Adipocyte (in vitro differentiated cells): Measurements from ENCODE around the gene NUP98.
"Not testable (repeated sequence)": the region's sequence is repeated elsewhere in the genome, so short reads cannot be mapped to it uniquely, and the experiment has no call there.

Experiments used
- DNase-seq: peaks from one replicate; pipeline ENCODE4 v3.0.0-alpha.2; 2015; ENCODE audit warnings: low read depth
- H3K27me3 ChIP-seq: replicated peaks from 2 replicates; pipeline ENCODE4 v1.7.0; 2013; ENCODE audit warnings: mild to moderate bottlenecking, low read length, moderate library complexity; ENCODE audit not compliant: control insufficient read depth, insufficient read depth
- H3K36me3 ChIP-seq: 2 replicates; pipeline ENCODE4 v1.7.0; 2013; ENCODE audit warnings: low read length, mild to moderate bottlenecking, moderate library complexity; ENCODE audit not compliant: control insufficient read depth, insufficient read depth, severe bottlenecking
- H3K4me1 ChIP-seq: 2 replicates; pipeline ENCODE4 v1.7.0; 2013; ENCODE audit warnings: mild to moderate bottlenecking, low read length, moderate library complexity; ENCODE audit not compliant: control insufficient read depth, insufficient read depth
- H3K4me3 ChIP-seq: 2 replicates; pipeline ENCODE4 v1.7.0; 2013; ENCODE audit warnings: mild to moderate bottlenecking, low read length, moderate library complexity
- H3K9ac ChIP-seq: 2 replicates; pipeline ENCODE4 v1.7.0; 2013; ENCODE audit warnings: mild to moderate bottlenecking, low read length, moderate library complexity
- H3K9me3 ChIP-seq: 2 replicates; pipeline ENCODE4 v1.7.0; 2013; ENCODE audit warnings: mild to moderate bottlenecking, low read length, moderate library complexity; ENCODE audit not compliant: control insufficient read depth

The NUP98 gene

GRCh38 chr11:3795131-3796001, 2.0 kb downstream of the NUP98 start:
- no peaks in the 10 kb centered on the region for H3K9me3 ChIP-seq
- no peaks in the 10 kb centered on the region for H3K27me3 ChIP-seq
- H3K36me3 ChIP-seq: peaks cover 25% of the 10 kb centered on the region
- peak overlapping the region; percentile 98 for H3K9ac ChIP-seq
- H3K4me1 ChIP-seq: peaks cover 28% of the 10 kb centered on the region
- DNase-seq: no peak
- peak overlapping the region; percentile 99 for H3K4me3 ChIP-seq

DNA sequence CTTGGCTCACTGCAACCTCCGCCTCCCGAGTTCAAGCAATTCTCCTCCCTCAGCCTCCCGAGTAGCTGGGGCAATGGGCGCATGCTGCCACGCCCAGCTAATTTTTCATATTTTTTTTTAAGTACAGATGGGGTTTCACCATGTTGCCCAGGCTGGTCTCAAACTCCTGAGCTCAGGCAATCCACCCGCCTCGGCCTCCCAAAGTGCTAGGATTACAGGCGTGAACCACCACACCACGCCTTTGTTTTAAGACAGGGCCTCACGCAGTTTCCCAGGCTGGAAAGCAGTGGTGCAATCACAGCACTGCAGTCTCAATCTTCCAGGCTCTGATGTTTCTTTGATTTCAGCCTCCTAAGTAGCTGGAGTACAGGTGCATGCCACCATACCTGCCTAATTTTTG, 3.0 kb downstream of the NUP98 start:
- DNase-seq, H3K9me3 ChIP-seq, H3K9ac ChIP-seq, H3K4me3 ChIP-seq, H3K27me3 ChIP-seq: not testable (repeated sequence)
- Histone ChIP-seq H3K4me1 (peaks cover 29% of the 10 kb centered on the region), H3K36me3 (peaks cover 27% of the 10 kb centered on the region)

GRCh38 chr11:3786781-3787428, 10.4 kb downstream of the NUP98 start:
- no peak for DNase-seq
- no peak overlapping the region for H3K9ac ChIP-seq
- H3K27me3 ChIP-seq: no peaks in the 10 kb centered on the region
- peaks cover 22% of the 10 kb centered on the region for H3K4me1 ChIP-seq
- no peaks in the 10 kb centered on the region for H3K9me3 ChIP-seq
- H3K4me3 ChIP-seq: peak overlapping the region; percentile 11
- peaks cover 6% of the 10 kb centered on the region for H3K36me3 ChIP-seq

- DNase-seq: no peak
- Histone ChIP-seq H3K4me1 (peaks cover 23% of the 10 kb centered on the region), H3K36me3 (peaks cover 22% of the 10 kb centered on the region), H3K4me3 (no peak overlapping the region), H3K27me3 (no peaks in the 10 kb centered on the region), H3K9ac (no peak overlapping the region), H3K9me3 (no peaks in the 10 kb centered on the region)
Measured at GRCh38 chr11:3783611-3784010, 13.7 kb downstream of the NUP98 start.

GRCh38 chr11:3782963-3783362, 14.4 kb downstream of the NUP98 start:
- no peak overlapping the region for H3K4me3 ChIP-seq
- H3K27me3 ChIP-seq: no peaks in the 10 kb centered on the region
- no peak for DNase-seq
- no peak overlapping the region for H3K9ac ChIP-seq
- peaks cover 23% of the 10 kb centered on the region for H3K4me1 ChIP-seq
- peaks cover 28% of the 10 kb centered on the region for H3K36me3 ChIP-seq
- H3K9me3 ChIP-seq: no peaks in the 10 kb centered on the region

GRCh38 chr11:3781423-3781822, 15.9 kb downstream of the NUP98 start:
- peaks cover 43% of the 10 kb centered on the region for H3K36me3 ChIP-seq

DNA sequence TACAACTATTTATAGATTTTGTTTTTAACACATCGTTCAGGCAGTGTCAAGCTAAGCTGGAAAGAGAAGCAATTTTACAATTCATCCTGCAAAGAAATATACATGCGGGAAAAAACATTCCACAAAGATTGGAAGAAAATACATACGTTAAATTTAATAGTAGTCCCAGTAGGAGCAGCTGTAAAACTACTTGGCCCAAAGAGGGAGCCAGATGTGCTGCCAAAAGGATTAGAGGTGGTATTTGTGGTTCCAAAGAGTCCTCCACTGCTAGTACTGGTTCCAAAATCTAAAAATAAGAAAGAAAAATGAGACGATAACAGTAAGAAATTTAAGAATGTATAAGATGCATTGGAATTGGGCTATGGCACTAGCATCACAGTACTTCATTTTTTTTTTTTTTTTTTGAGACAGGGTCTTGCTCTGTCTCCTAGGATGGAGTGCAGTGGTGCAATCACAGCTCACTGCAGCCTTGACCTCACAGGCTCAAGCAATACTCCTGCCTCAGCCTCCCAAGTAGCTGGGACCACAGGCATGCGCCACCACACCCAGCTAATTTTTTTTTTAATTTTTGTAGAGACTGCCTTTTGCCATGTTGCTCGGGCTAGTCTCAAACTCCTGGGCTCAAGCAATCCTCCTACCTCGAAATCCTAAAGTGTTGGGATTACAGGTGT, 21.5 kb downstream of the NUP98 start:
- H3K9me3 ChIP-seq: no peaks in the 10 kb centered on the region
- H3K4me1 ChIP-seq: peaks cover 2% of the 10 kb centered on the region
- no peak overlapping the region for H3K4me3 ChIP-seq
- peaks cover 91% of the 10 kb centered on the region for H3K36me3 ChIP-seq
- no peak overlapping the region for H3K9ac ChIP-seq
- peak; percentile 58 for DNase-seq
- H3K27me3 ChIP-seq: no peaks in the 10 kb centered on the region

More at GRCh38 chr11:3781423-3781822, 15.9 kb downstream of the NUP98 start:
- peak; percentile 61 for DNase-seq
- Histone ChIP-seq H3K9ac (no peak overlapping the region), H3K4me1 (peaks cover 13% of the 10 kb centered on the region), H3K27me3 (no peaks in the 10 kb centered on the region), H3K9me3 (no peaks in the 10 kb centered on the region), H3K4me3 (no peak overlapping the region)

DNA sequence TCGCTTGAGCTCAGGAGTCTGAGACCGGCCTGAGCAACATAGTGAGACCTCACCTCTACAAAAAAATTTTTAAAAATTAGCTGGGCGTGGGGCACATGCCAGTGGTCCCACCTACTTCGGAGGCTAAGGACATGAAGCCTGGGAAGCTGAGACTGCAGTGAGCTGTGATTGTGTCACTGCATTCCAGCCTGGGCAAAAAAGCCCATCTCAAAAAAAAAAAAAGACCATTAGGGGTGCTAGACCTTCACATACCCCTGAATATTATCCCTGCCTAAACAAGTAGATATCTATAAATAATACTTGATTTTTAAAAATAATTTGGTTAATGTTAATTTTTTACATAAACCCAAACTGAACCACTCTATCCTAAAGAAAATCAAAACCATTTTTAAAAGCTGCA, 24.2 kb downstream of the NUP98 start:
- peaks cover 2% of the 10 kb centered on the region for H3K4me1 ChIP-seq
- peaks cover 94% of the 10 kb centered on the region for H3K36me3 ChIP-seq
- no peak overlapping the region for H3K4me3 ChIP-seq
- H3K9ac ChIP-seq: no peak overlapping the region
- H3K27me3 ChIP-seq: no peaks in the 10 kb centered on the region
- H3K9me3 ChIP-seq: no peaks in the 10 kb centered on the region
- no peak for DNase-seq

GRCh38 chr11:3767536-3767935, 29.8 kb downstream of the NUP98 start:
- no peaks in the 10 kb centered on the region for H3K4me1 ChIP-seq
- H3K36me3 ChIP-seq: peaks cover 99% of the 10 kb centered on the region
- H3K9me3 ChIP-seq: no peaks in the 10 kb centered on the region
- H3K9ac ChIP-seq: no peak overlapping the region
- H3K27me3 ChIP-seq: no peaks in the 10 kb centered on the region
- H3K4me3 ChIP-seq: no peak overlapping the region
- no peak for DNase-seq

DNA sequence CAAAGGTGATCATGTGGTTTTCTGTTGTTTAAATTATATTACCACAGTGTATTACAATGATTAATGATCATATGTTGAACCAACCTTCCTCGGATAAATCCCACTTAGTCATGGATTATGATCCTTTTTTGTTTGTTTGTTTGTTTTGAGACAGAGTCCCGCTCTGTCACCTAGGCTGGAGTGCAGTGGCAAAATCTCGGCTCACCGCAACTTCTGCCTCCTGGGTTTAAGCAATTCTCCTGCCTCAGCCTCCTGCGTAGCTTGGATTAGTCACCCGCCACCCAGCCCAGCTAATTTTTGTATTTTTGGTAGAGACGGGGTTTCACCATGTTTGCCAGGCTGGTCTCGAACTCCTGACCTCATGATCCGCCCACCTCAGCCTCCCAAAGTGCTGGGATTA, 30.5 kb downstream of the NUP98 start:
- H3K36me3 ChIP-seq: peaks cover 99% of the 10 kb centered on the region
- DNase-seq: not testable (repeated sequence)

DNA sequence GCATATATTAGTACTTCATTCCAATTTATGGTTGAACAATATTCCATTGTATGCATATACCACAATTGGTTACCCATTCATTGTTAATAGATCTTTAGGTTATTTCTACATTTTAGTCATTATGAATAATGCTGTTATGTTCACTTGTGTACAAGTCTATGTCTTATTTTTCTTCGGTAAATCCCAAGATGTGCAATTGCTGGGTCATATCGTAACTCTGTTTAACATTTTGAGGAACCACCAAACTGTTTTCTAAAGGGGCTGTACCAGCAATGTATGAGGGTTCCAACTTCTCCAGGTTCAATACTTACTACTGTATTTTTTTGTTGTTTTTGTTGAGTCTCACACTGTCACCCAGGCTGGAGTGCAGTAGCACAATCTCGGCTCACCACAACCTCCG, 33.1 kb downstream of the NUP98 start:
- Histone ChIP-seq H3K4me3 (no peak overlapping the region), H3K9me3 (no peaks in the 10 kb centered on the region), H3K36me3 (peaks cover 100% of the 10 kb centered on the region), H3K4me1 (no peaks in the 10 kb centered on the region), H3K27me3 (no peaks in the 10 kb centered on the region), H3K9ac (no peak overlapping the region)
- DNase-seq: no peak

More for the DNA sequence above, 30.5 kb downstream of the NUP98 start:
- not testable (repeated sequence) for H3K9ac ChIP-seq, H3K9me3 ChIP-seq, H3K4me1 ChIP-seq, H3K27me3 ChIP-seq, H3K4me3 ChIP-seq
